ENCODE results near the gene AGAP3.

AGAP3 gene

GRCh38 chr7:151131592-151132293, 45.5 kb downstream of the AGAP3 start:
- H3K4me3 ChIP-seq (ENCODE audit: low read length) = no peak overlapping the region
- no peaks in the 10 kb centered on the region for H3K4me1 ChIP-seq (ENCODE audit: control insufficient read depth, insufficient read depth, low read length)
- no peak overlapping the region for H3K9ac ChIP-seq (ENCODE audit: low read length)
- H3K27me3 ChIP-seq (ENCODE audit: control insufficient read depth, insufficient read depth, low read length) = no peaks in the 10 kb centered on the region
- H3K27ac ChIP-seq (ENCODE audit: low read depth, low read length) = no peak overlapping the region
- peaks cover 37% of the 10 kb centered on the region for H3K36me3 ChIP-seq (ENCODE audit: control insufficient read depth, insufficient read depth, low read length)

- Histone ChIP-seq H3K4me1 (ENCODE audit: control insufficient read depth, insufficient read depth, low read length) (no peaks in the 10 kb centered on the region), H3K27ac (ENCODE audit: low read depth, low read length) (no peak overlapping the region), H3K9ac (ENCODE audit: low read length) (no peak overlapping the region), H3K36me3 (ENCODE audit: control insufficient read depth, insufficient read depth, low read length) (peaks cover 37% of the 10 kb centered on the region), H3K27me3 (ENCODE audit: control insufficient read depth, insufficient read depth, low read length) (no peaks in the 10 kb centered on the region), H3K4me3 (ENCODE audit: low read length) (no peak overlapping the region)
Observed at GRCh38 chr7:151132461-151133205, 46.4 kb downstream of the AGAP3 start.

- Histone ChIP-seq H3K9ac (ENCODE audit: low read length) (no peak overlapping the region), H3K36me3 (ENCODE audit: control insufficient read depth, insufficient read depth, low read length) (peaks cover 31% of the 10 kb centered on the region), H3K27ac (ENCODE audit: low read depth, low read length) (no peak overlapping the region), H3K4me3 (ENCODE audit: low read length) (no peak overlapping the region), H3K4me1 (ENCODE audit: control insufficient read depth, insufficient read depth, low read length) (no peaks in the 10 kb centered on the region), H3K27me3 (ENCODE audit: control insufficient read depth, insufficient read depth, low read length) (no peaks in the 10 kb centered on the region)
Observed at GRCh38 chr7:151133266-151133985, 47.2 kb downstream of the AGAP3 start.

- no peaks in the 10 kb centered on the region for H3K4me1 ChIP-seq (ENCODE audit: control insufficient read depth, insufficient read depth, low read length)
- H3K4me3 ChIP-seq (ENCODE audit: low read length) = no peak overlapping the region
- H3K36me3 ChIP-seq (ENCODE audit: control insufficient read depth, insufficient read depth, low read length) = peaks cover 26% of the 10 kb centered on the region
- H3K27me3 ChIP-seq (ENCODE audit: control insufficient read depth, insufficient read depth, low read length) = no peaks in the 10 kb centered on the region
- H3K9ac ChIP-seq (ENCODE audit: low read length) = no peak overlapping the region
- H3K27ac ChIP-seq (ENCODE audit: low read depth, low read length) = no peak overlapping the region
Observed at GRCh38 chr7:151133986-151134742, 47.9 kb downstream of the AGAP3 start.

GRCh38 chr7:151134743-151135524, 48.7 kb downstream of the AGAP3 start:
- Histone ChIP-seq H3K36me3 (ENCODE audit: control insufficient read depth, insufficient read depth, low read length) (peaks cover 22% of the 10 kb centered on the region), H3K4me3 (ENCODE audit: low read length) (no peak overlapping the region), H3K9ac (ENCODE audit: low read length) (no peak overlapping the region), H3K27me3 (ENCODE audit: control insufficient read depth, insufficient read depth, low read length) (no peaks in the 10 kb centered on the region), H3K4me1 (ENCODE audit: control insufficient read depth, insufficient read depth, low read length) (no peaks in the 10 kb centered on the region), H3K27ac (ENCODE audit: low read depth, low read length) (no peak overlapping the region)

GRCh38 chr7:151135525-151135845, 49.2 kb downstream of the AGAP3 start:
- H3K27ac ChIP-seq (ENCODE audit: low read depth, low read length) = no peak overlapping the region
- no peaks in the 10 kb centered on the region for H3K4me1 ChIP-seq (ENCODE audit: control insufficient read depth, insufficient read depth, low read length)
- H3K9ac ChIP-seq (ENCODE audit: low read length) = no peak overlapping the region
- no peak overlapping the region for H3K4me3 ChIP-seq (ENCODE audit: low read length)
- no peaks in the 10 kb centered on the region for H3K27me3 ChIP-seq (ENCODE audit: control insufficient read depth, insufficient read depth, low read length)
- H3K36me3 ChIP-seq (ENCODE audit: control insufficient read depth, insufficient read depth, low read length) = peaks cover 18% of the 10 kb centered on the region

GRCh38 chr7:151135866-151136843, 49.9 kb downstream of the AGAP3 start:
- H3K27ac ChIP-seq (ENCODE audit: low read depth, low read length) = no peak overlapping the region
- no peak overlapping the region for H3K9ac ChIP-seq (ENCODE audit: low read length)
- no peak overlapping the region for H3K4me3 ChIP-seq (ENCODE audit: low read length)
- H3K27me3 ChIP-seq (ENCODE audit: control insufficient read depth, insufficient read depth, low read length) = no peaks in the 10 kb centered on the region
- no peaks in the 10 kb centered on the region for H3K4me1 ChIP-seq (ENCODE audit: control insufficient read depth, insufficient read depth, low read length)
- H3K36me3 ChIP-seq (ENCODE audit: control insufficient read depth, insufficient read depth, low read length) = peaks cover 14% of the 10 kb centered on the region

- Histone ChIP-seq H3K4me3 (ENCODE audit: low read length) (no peak overlapping the region), H3K4me1 (ENCODE audit: control insufficient read depth, insufficient read depth, low read length) (no peaks in the 10 kb centered on the region), H3K9ac (ENCODE audit: low read length) (no peak overlapping the region), H3K27me3 (ENCODE audit: control insufficient read depth, insufficient read depth, low read length) (no peaks in the 10 kb centered on the region), H3K27ac (ENCODE audit: low read depth, low read length) (no peak overlapping the region), H3K36me3 (ENCODE audit: control insufficient read depth, insufficient read depth, low read length) (peaks cover 19% of the 10 kb centered on the region)
Observed at GRCh38 chr7:151137076-151137675, 50.9 kb downstream of the AGAP3 start.

- H3K4me1 ChIP-seq (ENCODE audit: control insufficient read depth, insufficient read depth, low read length) = no peaks in the 10 kb centered on the region
- H3K9ac ChIP-seq (ENCODE audit: low read length) = no peak overlapping the region
- H3K27ac ChIP-seq (ENCODE audit: low read depth, low read length) = no peak overlapping the region
- no peaks in the 10 kb centered on the region for H3K27me3 ChIP-seq (ENCODE audit: control insufficient read depth, insufficient read depth, low read length)
- no peak overlapping the region for H3K4me3 ChIP-seq (ENCODE audit: low read length)
- peaks cover 19% of the 10 kb centered on the region for H3K36me3 ChIP-seq (ENCODE audit: control insufficient read depth, insufficient read depth, low read length)
Observed at GRCh38 chr7:151137791-151138152, 51.5 kb downstream of the AGAP3 start.

GRCh38 chr7:151138153-151138851, 52.0 kb downstream of the AGAP3 start:
- H3K27me3 ChIP-seq (ENCODE audit: control insufficient read depth, insufficient read depth, low read length) = no peaks in the 10 kb centered on the region
- H3K4me1 ChIP-seq (ENCODE audit: control insufficient read depth, insufficient read depth, low read length) = no peaks in the 10 kb centered on the region
- H3K36me3 ChIP-seq (ENCODE audit: control insufficient read depth, insufficient read depth, low read length) = peaks cover 19% of the 10 kb centered on the region
- H3K27ac ChIP-seq (ENCODE audit: low read depth, low read length) = no peak overlapping the region
- no peak overlapping the region for H3K9ac ChIP-seq (ENCODE audit: low read length)
- H3K4me3 ChIP-seq (ENCODE audit: low read length) = no peak overlapping the region
